H1 (cell line): ENCODE measurements around the gene KLHL36. TPM values are rescaled to one million over a fixed set of nuclear protein-coding genes. Genes with fewer than 3 reads are reported as not detected.

Source experiments
- KDM1A ChIP-seq: fragments of 200-600, 300-600 bp; sonication (generic); IDR thresholded peaks from 2 replicates; pipeline ENCODE4 v1.7.1; 2016; ENCODE audit warnings: mild to moderate bottlenecking, low read length, borderline replicate concordance
- polyA plus RNA-seq, 7 experiments: library from polyadenylated mRNA; depleted of rRNA in 3 of 7; stranded (reverse) in 5 of 7; unstranded in 2 of 7; fragments of >200 nt in 5 of 7; fragments of 200-250 nt in 2 of 7; gene quantifications; 1 replicate in 5 of 7; 2 replicates in 1 of 7; 4 replicates in 1 of 7; pipeline versions ENCODE4 v1.2.1 to v1.2.3, GENCODE V29; 2011 to 2013; ENCODE audit warnings: missing spikeins in 2 of 7, mixed read lengths in 2 of 7
- total RNA-seq: library from RNA; stranded (reverse); fragmentation: NEBNext Ultra II Directional; extraction: Animal tissue kit (Norgen Biotek cat#: 25700); gene quantifications from 2 replicates; pipeline ENCODE4 v1.2.1, GENCODE V29; 2021

The KLHL36 gene
- total and polyA plus RNA-seq, 2 of the 8 experiments (the other 6 are each of a cell fraction or from before 2014, with no cell fraction given) = 22.9 to 33.6 TPM

DNA sequence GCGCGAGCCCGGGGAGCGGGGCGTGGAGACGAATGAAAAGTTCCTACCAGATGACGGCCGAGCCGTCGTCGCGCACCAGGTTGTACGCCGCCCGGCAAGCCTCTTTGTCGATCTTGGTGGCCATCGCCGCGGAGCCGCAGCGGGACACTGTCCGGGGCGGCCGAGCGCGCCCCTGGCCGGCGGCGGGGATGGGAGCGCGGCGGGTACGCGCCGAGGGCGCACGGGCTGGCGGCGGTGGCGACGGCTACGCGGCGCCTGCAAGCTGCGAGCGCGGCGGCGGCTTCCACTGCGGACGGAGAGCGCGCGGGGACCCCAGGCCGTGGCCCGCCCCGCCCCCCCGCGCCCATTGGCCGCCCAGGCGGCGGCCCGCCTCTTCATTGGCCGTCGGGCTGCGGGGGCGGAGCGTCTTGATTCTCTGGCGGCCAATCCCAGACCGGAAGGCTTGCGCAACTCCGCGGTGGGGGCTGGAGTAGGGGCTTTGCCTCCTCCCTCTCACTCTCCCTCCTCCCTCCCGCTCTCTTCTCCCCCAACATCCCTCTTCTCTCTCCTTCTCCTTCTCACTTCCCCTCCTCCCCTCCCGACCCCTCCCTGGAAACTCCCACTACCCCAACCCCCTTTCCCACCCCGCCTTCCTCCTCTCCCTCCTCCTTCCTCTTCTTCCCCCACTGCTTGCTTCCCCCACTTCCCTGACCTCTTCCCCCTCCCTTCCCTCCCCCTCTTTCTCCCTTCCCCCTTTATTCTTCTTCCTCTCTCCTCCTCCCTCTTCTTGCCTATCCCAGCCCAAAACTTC lies 30.3 kb upstream of the KLHL36 start, which contains the start of gene COTL1 (continued):
- TF ChIP-seq KDM1A = peak; percentile 74; the same call in 1 of the 2 replicates
